Measurements from ENCODE around the gene KCNN3. TPM values are rescaled to one million over a fixed set of nuclear protein-coding genes. Genes with fewer than 3 reads are reported as not detected.

KCNN3 gene
- total RNA-seq, 2 donors from 2014 or later: 0.12 to 0.29 TPM

DNA sequence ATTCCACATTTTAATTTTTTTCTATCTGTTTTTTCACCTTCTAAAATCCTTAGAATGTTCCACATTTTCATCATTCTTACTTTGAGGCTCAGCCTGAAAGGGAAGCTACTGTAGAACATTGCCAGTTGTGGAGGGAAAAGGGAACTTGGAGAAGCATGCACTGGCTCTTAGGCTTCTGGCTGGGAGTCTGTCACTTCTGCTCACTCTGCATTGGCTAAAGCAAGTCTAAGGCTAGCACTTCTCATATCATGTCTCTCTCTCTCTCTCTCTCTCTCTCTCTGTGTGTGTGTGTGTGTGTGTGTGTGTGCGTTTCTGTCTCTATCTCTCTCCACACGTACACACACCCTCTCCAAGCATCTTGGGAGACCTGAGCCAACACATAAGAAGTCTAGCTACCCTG, 212.5 kb downstream of the KCNN3 start:
- no peak for DNase-seq
- H3K27ac Mint-ChIP-seq: no peak overlapping the region
- H3K27me3 Mint-ChIP-seq: peaks cover 50% of the 10 kb centered on the region
- no peak for ATAC-seq
- H3K36me3 Mint-ChIP-seq (ENCODE audit: low read depth): peaks cover 8% of the 10 kb centered on the region
- H3K4me3 Mint-ChIP-seq: no peak overlapping the region
- H3K9me3 ChIP-seq (ENCODE audit: control insufficient read depth, low read length, poor library complexity, severe bottlenecking): no peaks in the 10 kb centered on the region
- no peaks in the 10 kb centered on the region for H3K4me1 Mint-ChIP-seq

DNA sequence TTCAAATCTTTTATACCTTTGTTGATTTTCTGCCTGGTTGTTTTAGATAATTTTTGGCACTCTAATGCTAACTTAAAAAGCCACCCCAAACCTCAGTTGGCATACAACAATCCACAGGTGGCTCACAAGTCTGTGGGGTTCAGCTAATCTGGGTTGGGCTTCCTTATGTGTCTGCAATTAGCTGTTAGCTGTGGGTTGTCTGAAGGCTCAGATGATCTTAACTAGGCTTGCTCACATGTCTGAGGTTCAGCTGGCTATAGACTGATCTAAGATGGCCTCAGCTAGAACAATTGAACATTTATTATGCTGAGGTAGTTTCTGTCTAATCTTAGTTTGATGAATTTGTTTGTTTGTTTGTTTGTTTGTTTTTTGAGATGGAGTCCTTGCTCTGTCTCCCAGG, 217.2 kb downstream of the KCNN3 start:
- Mint-ChIP-seq H3K4me3 (no peak overlapping the region), H3K27ac (no peak overlapping the region), H3K27me3 (peaks cover 19% of the 10 kb centered on the region), H3K4me1 (peaks cover 2% of the 10 kb centered on the region), H3K36me3 (ENCODE audit: low read depth) (peaks cover 2% of the 10 kb centered on the region)
- no peak for ATAC-seq
- H3K9me3 ChIP-seq (ENCODE audit: control insufficient read depth, low read length, poor library complexity, severe bottlenecking): no peaks in the 10 kb centered on the region
- no peak for DNase-seq

Other genes with a start within 250 kb of the KCNN3 start
- 10 to 100 TPM; 19.0 to 19.9 TPM for gene PMVK, start 66.4 kb upstream of the KCNN3 start, total RNA-seq
- 100 to 1,000 TPM; 634 to 767 TPM for gene PBXIP1, start 85.8 kb upstream of the KCNN3 start, total RNA-seq
- gene PYGO2, start 91.5 kb upstream of the KCNN3 start, total RNA-seq: 10 to 100 TPM; 34.7 to 45.1 TPM
- gene SHC1, start 100.5 kb upstream of the KCNN3 start, total RNA-seq: 100 to 1,000 TPM in 1 of 2 donors, 10 to 100 TPM in 1; 99.5 to 105 TPM
- gene CKS1B, start 104.4 kb upstream of the KCNN3 start, total RNA-seq: 1 to 10 TPM; 9.3 to 9.4 TPM
- 10 to 100 TPM; 33.2 to 34.7 TPM for gene FLAD1, start 113.1 kb upstream of the KCNN3 start, total RNA-seq
- gene LENEP, start 123.3 kb upstream of the KCNN3 start, total RNA-seq: not detected
- 10 to 100 TPM; 63.8 to 73.6 TPM for gene ZBTB7B, start 132.5 kb upstream of the KCNN3 start, total RNA-seq
- gene DCST2, start 163.5 kb upstream of the KCNN3 start, total RNA-seq: 1 to 10 TPM in 1 of 2 donors, under 1 TPM in 1; 0.94 to 1.3 TPM
- under 1 TPM; 0.23 to 0.57 TPM for gene DCST1, start 163.5 kb upstream of the KCNN3 start, total RNA-seq
- 10 to 100 TPM; 30.3 to 33.8 TPM for gene ADAM15, start 181.0 kb upstream of the KCNN3 start, total RNA-seq
- 1 to 10 TPM; 2.6 to 4.9 TPM for gene EFNA4, start 193.5 kb upstream of the KCNN3 start, total RNA-seq
- 1 to 10 TPM in 1 of 2 donors, under 1 TPM in 1; 0.29 to 1.3 TPM for gene EFNA3, start 208.6 kb upstream of the KCNN3 start, total RNA-seq

Data from T-helper 17 cell (primary cell).